GM21515 (cell line): ENCODE results near the gene SNAPC3.

Experiments used
- ATAC-seq: cut with Tn5 transposase; IDR thresholded peaks from one replicate; pipeline ENCODE4 v1.9.1; 2021; ENCODE audit not compliant: unreplicated experiment

The SNAPC3 gene

DNA sequence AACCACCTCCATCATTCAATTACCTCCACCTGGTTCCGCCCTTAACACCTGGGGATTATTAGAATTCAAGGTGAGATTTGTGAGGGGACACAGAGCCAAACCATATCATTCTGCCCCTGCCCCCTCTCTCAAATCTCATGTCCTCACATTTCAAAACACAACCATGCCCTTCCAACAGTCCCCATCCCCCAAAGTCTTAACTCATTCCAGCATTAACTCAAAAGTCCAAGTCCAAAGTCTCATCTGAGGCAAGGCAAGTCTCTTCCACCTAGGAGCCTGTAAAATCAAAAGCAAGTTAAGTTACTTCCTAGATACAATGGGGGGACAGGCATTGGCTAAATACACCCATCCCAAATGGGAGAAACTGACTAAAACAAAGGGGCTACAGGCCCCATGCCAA is 69.3 kb downstream of the SNAPC3 start:
- no peak for ATAC-seq

DNA sequence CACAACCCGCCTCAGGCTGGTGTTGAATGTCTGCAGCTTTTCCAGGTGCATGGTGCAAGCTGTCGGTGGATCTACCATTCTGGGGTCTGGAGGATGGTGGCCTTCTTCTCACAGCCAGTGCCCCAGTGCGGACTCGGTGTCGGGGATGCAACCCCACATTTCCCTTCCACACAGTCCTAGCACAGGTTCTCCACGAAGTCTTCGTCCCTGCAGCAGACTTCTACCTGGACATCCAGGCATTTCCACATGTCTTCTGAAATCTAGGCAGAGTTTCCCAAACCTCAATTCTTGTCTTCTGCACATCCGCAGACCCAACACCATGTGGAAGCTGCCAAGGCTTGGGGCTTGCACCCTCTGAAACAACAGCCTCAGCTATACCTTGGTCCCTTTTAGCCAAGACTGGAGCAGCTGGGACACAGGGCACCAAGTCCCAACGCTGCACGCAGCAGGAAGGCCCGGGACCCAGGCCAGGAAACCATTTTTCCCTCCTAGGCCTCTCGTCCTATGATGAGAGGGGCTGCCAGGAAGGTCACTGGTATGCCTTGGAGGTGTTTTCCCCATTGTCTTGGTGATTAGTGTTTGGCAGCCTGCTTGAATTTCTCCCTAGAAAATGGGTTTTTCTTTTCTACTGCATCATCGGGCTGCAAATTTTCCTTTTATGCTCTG is 69.9 kb downstream of the SNAPC3 start:
- ATAC-seq: no peak

DNA sequence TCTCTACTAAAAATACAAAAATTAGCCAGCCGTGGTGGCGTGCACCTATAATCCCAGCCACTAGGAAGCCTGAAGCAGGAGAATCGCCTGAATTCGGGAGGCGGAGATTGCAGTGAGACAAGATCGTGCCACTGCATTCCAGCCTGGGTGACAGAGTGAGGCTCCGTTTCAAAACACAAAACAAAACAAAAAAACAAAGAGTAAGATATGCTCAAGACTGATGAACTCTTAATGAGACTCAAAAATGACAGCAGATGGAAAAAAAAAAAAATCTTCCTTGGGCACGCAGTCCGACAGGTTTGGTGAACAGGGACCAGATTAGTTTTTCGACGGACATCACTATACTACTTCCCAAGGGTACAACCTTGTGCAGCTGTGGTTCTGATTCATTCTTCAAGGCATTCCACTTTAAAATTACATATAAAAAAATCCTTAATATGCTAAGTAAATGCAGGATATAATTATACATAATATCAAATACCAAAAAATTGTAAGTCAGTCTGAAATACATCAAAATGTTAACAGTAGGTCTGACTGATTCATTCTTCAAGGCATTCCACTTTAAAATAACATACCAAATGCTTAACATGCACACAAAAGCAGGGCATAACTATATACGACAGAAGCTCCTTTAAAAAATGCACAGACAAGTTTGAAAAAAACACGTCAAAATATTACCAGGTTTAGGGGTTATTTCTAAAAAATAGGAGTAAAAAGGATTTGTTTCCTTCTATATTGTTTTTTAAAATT is 75.7 kb downstream of the SNAPC3 start:
- ATAC-seq: no peak

DNA sequence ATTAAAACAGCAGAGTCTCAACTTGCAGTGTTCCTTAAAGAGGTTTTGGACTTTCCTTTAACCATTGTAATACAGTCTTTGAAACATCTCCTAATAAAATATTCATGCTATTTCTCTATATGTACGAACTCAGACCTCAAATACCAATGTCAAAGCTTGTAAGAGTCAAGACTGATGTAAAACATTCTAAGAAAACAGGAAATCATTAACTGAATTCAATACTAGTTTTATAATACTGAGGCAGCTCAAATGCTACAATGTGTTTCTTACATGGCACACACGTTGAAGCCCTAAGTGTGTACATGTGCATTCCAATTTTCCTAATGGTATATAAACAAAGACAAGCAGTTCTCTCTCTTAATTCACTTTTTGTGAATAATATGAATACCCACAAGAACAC is 76.5 kb downstream of the SNAPC3 start:
- no peak for ATAC-seq

DNA sequence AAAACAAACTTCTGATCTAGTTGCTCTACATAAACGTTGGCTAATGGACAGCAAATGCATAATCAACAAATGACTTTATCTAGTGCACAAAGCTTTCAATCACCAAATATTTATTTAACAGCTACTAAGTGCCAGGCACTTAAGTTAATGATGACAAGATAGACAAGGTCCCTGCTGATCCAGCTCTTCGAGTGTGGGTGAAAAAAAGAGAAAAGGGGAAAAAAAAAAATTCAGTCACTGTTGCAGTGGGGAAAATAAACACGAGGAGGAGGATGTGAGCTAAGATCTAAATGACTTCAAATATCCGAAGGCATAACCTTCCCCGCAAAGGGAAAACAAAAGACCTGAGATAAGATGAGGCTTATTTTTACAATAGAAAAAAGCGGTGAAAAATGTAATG is 78.5 kb downstream of the SNAPC3 start:
- ATAC-seq: no peak

DNA sequence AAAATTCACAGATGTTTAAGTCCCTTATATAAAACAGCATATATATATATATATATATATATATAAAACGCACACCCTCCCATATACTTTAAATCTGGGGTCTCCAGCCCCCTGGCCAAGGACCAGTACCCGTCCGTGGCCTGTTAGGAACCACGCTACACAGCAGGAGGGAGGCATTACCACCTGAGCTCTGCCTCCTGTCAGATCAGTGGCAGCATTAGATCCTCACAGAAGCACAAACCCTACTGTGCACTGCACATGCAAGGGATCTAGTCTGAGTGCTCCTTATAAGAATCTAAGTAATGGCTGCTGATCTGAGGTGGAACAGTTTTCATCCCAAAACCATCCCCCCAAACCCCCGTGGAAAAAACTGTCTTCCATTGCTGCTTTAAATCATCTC is 79.1 kb downstream of the SNAPC3 start:
- ATAC-seq: no peak

DNA sequence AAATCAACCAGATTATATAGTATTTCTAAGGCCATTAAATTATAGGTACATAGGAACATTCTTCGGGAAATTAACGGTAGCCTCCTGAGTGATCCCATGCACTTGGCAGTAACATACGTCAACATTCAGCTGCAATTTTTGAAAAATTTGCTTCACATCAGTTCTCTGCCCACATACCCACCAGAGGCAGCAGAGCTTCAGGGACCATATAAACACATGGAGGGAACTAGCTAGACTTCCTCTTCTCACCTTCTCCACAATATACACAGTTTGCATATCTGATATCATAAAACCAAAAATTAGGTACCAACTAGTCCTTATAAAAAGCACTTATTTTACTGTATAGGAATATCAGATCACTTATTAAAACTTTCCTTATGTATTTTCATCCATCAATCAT is 83.2 kb downstream of the SNAPC3 start:
- ATAC-seq: no peak

DNA sequence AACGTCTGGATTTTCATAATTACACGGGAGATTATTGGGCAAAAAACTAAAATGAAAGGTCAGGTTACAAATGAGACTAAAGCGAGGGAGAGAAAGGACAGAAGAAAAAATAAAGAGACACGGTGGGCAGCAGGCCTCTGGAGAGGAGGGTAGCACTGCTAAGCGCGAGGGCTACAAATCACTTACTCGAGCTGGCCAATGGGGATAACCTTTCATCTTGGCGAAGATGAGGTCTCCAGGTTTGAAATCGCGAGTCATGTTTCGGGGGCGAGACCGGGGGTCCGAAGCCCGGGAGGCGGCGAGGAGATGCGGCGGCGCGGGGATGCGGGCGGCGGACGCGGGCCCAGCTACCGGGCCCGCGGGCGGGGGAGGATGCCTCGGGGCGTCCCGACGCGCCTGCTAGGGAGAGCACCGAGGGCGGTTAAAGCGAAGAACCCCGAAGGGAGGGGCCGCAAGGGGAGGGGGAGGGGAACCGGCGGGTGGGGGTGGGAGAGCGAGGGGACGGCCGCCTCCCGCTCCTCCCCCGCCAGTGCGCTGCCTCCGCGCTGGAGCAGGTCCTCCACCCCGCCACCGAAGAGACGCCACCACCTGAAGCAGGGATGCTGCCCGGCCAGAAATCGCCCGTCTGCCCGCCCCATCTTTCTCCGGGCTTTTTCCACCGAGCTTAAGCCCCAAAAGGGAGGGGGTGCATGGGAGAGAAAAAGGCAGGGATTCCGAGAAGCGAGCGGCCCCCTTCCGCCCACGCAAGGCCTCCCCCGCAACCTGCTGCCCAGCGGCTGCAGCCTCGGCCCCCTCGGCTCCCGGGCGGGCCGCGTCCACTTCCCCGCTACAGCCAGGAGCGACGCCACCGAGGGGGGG is 87.5 kb downstream of the SNAPC3 start:
- peak; percentile 39 for ATAC-seq

DNA sequence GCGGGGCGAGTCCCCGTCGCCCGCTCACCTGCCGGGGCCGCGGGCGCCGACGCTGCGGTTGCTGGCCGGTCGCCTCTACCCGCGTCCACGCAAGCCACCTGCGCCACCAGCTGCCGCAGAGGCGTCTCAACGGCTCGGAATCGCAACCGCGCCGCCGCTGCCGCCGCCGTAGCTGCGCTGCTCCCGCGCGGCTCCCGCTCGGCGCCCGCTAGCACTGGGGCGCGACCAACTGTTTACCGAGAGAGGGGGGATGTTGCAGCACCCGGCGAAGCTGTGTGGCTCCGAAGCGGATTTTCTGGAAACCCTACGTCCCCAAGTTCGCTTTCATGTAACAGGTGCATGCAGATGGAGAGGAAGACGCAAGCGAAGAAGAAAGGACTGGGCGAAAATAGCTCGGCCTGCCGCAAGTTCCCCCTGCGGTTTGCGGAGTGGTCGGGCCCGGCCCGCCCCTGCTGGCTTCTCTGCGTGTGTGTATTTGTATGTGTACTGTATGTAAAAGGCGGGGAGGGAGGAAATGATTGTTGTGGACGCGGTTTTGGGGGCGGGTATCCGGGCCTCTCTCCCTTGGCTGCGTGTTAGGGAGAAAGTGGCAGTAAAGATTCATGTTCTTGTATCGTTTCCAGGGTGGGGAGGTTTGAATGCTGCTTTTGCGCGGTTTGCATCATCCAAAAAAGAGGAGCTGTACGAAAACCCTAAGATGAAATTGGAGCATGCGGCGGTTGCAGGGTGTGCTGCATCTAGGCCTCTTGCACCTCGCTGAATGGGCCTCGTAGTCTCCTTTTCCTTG is 88.3 kb downstream of the SNAPC3 start, which contains the start of gene PSIP1:
Gene PSIP1 (minus strand): TSS at position 182 of the 787 bp plus-strand sequence. CDS start 782 bp downstream, outside the sequence.
- peak; percentile 81 for ATAC-seq
